ENCODE results near the gene DCXR. TPM values are rescaled to one million over a fixed set of nuclear protein-coding genes. Genes with fewer than 3 reads are reported as not detected.
A peak's percentile ranks its signal among the peaks of the same experiment; 100 is the strongest.

DCXR gene
- total and polyA plus RNA-seq, 10 of the 15 experiments (the other 5 are each of a cell fraction or from before 2014, with no cell fraction given) = 12.3 to 139 (median 88.9) TPM

DNA sequence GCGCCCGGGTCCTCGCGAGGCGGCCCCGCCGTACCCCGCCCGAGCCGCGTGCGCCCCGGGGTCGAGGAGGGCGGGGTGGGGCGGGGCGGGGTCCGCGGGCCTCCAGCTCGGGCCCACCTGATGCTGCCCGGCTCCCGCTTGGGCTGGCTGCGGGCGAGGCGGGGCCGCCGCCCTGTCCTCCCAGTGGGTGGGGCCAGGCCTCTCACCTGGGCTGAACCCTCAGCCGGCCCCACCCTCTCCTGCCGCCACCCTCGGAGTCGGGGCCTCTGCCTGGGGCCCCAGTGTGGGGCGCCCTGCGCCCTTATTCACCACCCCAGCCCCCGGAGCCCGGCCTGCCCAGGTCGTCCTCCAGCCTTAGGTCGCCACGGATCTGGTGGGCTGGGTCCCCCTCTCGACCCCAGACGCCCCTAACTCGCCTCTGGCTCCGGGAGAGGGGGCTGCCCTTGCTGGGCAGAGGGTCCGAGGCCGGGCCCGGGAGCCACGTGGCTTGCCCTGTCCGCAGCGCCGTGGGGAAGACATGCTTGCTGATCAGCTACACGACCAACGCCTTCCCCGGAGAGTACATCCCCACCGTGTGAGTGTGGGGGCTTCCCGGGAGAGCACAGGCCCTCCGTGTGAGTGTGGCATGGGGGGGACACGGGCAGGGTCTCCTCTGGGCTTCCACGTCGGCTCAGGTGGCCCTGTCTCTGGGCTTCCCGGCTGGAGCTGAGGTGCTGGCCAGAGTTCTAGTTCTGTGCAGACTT is 5.4 kb downstream of the DCXR start (continued):
- TF ChIP-seq, protein P1, sequence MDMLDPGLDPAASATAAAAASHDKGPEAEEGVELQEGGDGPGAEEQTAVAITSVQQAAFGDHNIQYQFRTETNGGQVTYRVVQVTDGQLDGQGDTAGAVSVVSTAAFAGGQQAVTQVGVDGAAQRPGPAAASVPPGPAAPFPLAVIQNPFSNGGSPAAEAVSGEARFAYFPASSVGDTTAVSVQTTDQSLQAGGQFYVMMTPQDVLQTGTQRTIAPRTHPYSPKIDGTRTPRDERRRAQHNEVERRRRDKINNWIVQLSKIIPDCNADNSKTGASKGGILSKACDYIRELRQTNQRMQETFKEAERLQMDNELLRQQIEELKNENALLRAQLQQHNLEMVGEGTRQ (IDR thresholded peaks at IDR 0.05; ENCODE audit: borderline replicate concordance, low read depth, low read length) = no peak
- TF ChIP-seq JUND (IDR thresholded peaks at IDR 0.05; ENCODE audit: low read depth, low read length) (no peak), ETV6 (conservative IDR thresholded peaks at IDR 0.05 in 1 of 2, IDR thresholded peaks at IDR 0.05 in 1 of 2; ENCODE audit: borderline replicate concordance in 1 of 2, low read depth in 1 of 2) (no peak), LARP7 (IDR thresholded peaks at IDR 0.05) (0 out of 2 replicates have a peak, but pooled peaks have one; percentile 34), SMAD1 (IDR thresholded peaks at IDR 0.05; ENCODE audit: low read depth, partially characterized antibody) (no peak)
- TF ChIP-seq, protein P2, sequence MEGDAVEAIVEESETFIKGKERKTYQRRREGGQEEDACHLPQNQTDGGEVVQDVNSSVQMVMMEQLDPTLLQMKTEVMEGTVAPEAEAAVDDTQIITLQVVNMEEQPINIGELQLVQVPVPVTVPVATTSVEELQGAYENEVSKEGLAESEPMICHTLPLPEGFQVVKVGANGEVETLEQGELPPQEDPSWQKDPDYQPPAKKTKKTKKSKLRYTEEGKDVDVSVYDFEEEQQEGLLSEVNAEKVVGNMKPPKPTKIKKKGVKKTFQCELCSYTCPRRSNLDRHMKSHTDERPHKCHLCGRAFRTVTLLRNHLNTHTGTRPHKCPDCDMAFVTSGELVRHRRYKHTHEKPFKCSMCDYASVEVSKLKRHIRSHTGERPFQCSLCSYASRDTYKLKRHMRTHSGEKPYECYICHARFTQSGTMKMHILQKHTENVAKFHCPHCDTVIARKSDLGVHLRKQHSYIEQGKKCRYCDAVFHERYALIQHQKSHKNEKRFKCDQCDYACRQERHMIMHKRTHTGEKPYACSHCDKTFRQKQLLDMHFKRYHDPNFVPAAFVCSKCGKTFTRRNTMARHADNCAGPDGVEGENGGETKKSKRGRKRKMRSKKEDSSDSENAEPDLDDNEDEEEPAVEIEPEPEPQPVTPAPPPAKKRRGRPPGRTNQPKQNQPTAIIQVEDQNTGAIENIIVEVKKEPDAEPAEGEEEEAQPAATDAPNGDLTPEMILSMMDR (IDR thresholded peaks at IDR 0.05 in 2 of 3, conservative IDR thresholded peaks at IDR 0.05 in 1 of 3; ENCODE audit: control insufficient read depth in 2 of 3, extremely low read depth in 1 of 3, insufficient read depth in 1 of 3, low read depth in 3 of 3, low read length in 3 of 3) = 0 out of 6 replicates have a peak, but pooled peaks of 1 of the 3 experiments have one; percentile 2
